IPS-NIHi7 (cell line): ENCODE data around the gene SMPD1.
"Not testable (repeated sequence)": the region's sequence is repeated elsewhere in the genome, so short reads cannot be mapped to it uniquely, and the experiment has no call there.

Experiments used
- DNase-seq: peaks from one replicate; pipeline ENCODE4 v3.0.0; 2012; ENCODE audit warnings: mixed read lengths; ENCODE audit errors: extremely low spot score

Gene SMPD1

GRCh38 chr11:6388748-6389147 lies 1.5 kb upstream of the SMPD1 start:
- DNase-seq: no peak

GRCh38 chr11:6390718-6391469 lies 620 bp downstream of the SMPD1 start:
- no peak for DNase-seq

GRCh38 chr11:6391537-6392134 lies 1.4 kb downstream of the SMPD1 start:
- no peak for DNase-seq

- DNase-seq: not testable (repeated sequence)
Observed at GRCh38 chr11:6392251-6392650, 2.0 kb downstream of the SMPD1 start.

GRCh38 chr11:6393989-6394670 lies 3.9 kb downstream of the SMPD1 start:
- no peak for DNase-seq

- no peak for DNase-seq
Observed at GRCh38 chr11:6395470-6396060, 5.3 kb downstream of the SMPD1 start.

GRCh38 chr11:6397156-6397555 lies 6.9 kb downstream of the SMPD1 start:
- DNase-seq: no peak

GRCh38 chr11:6397636-6398035 lies 7.4 kb downstream of the SMPD1 start:
- DNase-seq: no peak

GRCh38 chr11:6400431-6401345 lies 10.4 kb downstream of the SMPD1 start:
- no peak for DNase-seq

GRCh38 chr11:6401464-6401863 lies 11.2 kb downstream of the SMPD1 start:
- no peak for DNase-seq

- no peak for DNase-seq
Observed at GRCh38 chr11:6402061-6402470, 11.8 kb downstream of the SMPD1 start.

- DNase-seq: no peak
Observed at GRCh38 chr11:6402561-6402981, 12.3 kb downstream of the SMPD1 start.

- DNase-seq: no peak
Observed at GRCh38 chr11:6403539-6403938, 13.3 kb downstream of the SMPD1 start.

- no peak for DNase-seq
Observed at GRCh38 chr11:6404342-6405051, 14.2 kb downstream of the SMPD1 start.

- peak; percentile 91 for DNase-seq
Observed at GRCh38 chr11:6405052-6405667, 14.9 kb downstream of the SMPD1 start.

- DNase-seq: no peak
Observed at GRCh38 chr11:6405846-6406245, 15.6 kb downstream of the SMPD1 start.

- DNase-seq: no peak
Observed at GRCh38 chr11:6406370-6406769, 16.1 kb downstream of the SMPD1 start.

- DNase-seq: no peak
Observed at GRCh38 chr11:6410695-6411430, 20.6 kb downstream of the SMPD1 start.

- no peak for DNase-seq
Observed at GRCh38 chr11:6411594-6412031, 21.3 kb downstream of the SMPD1 start.

- DNase-seq: no peak
Observed at GRCh38 chr11:6413791-6414201, 23.5 kb downstream of the SMPD1 start.
